A549 (cell line): Measurements from ENCODE around the gene OBSL1. TPM values are rescaled to one million over a fixed set of nuclear protein-coding genes. Genes with fewer than 3 reads are reported as not detected.

Experiments
- ATAC-seq, 2 experiments: fragments of 200-7000 bp in 1 of 2; fragments of >200 bp in 1 of 2; cut with Nextera tagmentation in 1 of 2; cut with Tn5 transposase in 1 of 2; 3 replicates each; pipeline versions ENCODE4 v1.8.0 to v1.9.1; 2018 to 2020; ENCODE audit warnings: mild to moderate bottlenecking in 1 of 2, moderate library complexity in 1 of 2
- CTCF ChIA-PET: fragments of 300-600 bp; sonication (Branson Sonifier 250); formaldehyde crosslinking; extraction: SDS; loops from one replicate; lab custom pipeline; 2021; ENCODE audit warnings: antibody characterized with exemption, inconsistent platforms; lab: Yijun Ruan, JAX
- POLR2A ChIA-PET: fragments of 350-600 bp; formaldehyde crosslinking; extraction: SDS; loops from one replicate; lab custom pipeline; 2021; ENCODE audit warnings: antibody characterized with exemption, inconsistent platforms; lab: Yijun Ruan, JAX
- DNase-seq, 2 experiments: peaks; one replicate each; pipeline versions ENCODE4 v3.0.0 to v3.0.0-alpha.2; 2011 to 2016; ENCODE audit warnings: low read depth in 1 of 2, low spot score in 1 of 2
- FAIRE-seq: peaks from 2 replicates; lab custom pipeline; 2011; peaks lifted over from hg19 to GRCh38; lab: Jason Lieb, UNC
- H3K27ac ChIP-seq, 2 experiments: fragments of >200 bp; sonication (Bioruptor Twin); formaldehyde crosslinking; 3 replicates each; pipeline ENCODE4 v1.5.1; 2016 to 2017
- H3K4me1 ChIP-seq: fragments of >200 bp; sonication (Bioruptor Twin); formaldehyde crosslinking; 3 replicates; pipeline ENCODE4 v1.6.1; 2016
- H3K4me2 ChIP-seq: fragments of >200 bp; sonication (Bioruptor Twin); formaldehyde crosslinking; 3 replicates; pipeline ENCODE4 v1.6.1; 2016
- H3K4me3 ChIP-seq: fragments of >200 bp; sonication (Bioruptor Twin); formaldehyde crosslinking; 3 replicates; pipeline ENCODE4 v1.5.1; 2016
- H3K9me3 ChIP-seq: fragments of >200 bp; sonication (Bioruptor Twin); formaldehyde crosslinking; 3 replicates; pipeline ENCODE4 v1.6.1; 2016
- ATOH8 ChIP-seq: fragments of 250-450 bp; sonication (Bioruptor Pico); IDR thresholded peaks from 2 replicates; pipeline ENCODE4 v1.5.0; 2020; ENCODE audit warnings: low read depth, mild to moderate bottlenecking, moderate library complexity
- BCL3 ChIP-seq: fragments of >200 bp; sonication (Bioruptor Twin); formaldehyde crosslinking; IDR thresholded peaks from 3 replicates; pipeline ENCODE4 v1.6.1; 2016
- BHLHE40 ChIP-seq: IDR thresholded peaks from 2 replicates; pipeline ENCODE4 v1.6.1; 2012; ENCODE audit warnings: low read depth, low read length, inconsistent platforms
- CBX2 ChIP-seq: fragments of 200-600 bp; sonication (generic); IDR thresholded peaks from 2 replicates; pipeline ENCODE4 v1.6.1; 2016; ENCODE audit warnings: low read depth, mild to moderate bottlenecking, borderline replicate concordance
- EHF ChIP-seq: fragments of 250-450 bp; sonication (Bioruptor Pico); IDR thresholded peaks from 2 replicates; pipeline ENCODE4 v1.5.0; 2020; ENCODE audit warnings: mild to moderate bottlenecking
- ESRRA ChIP-seq: fragments of 150-350 bp; IDR thresholded peaks from 2 replicates; pipeline ENCODE4 v1.6.1; 2014; ENCODE audit warnings: mild to moderate bottlenecking, low read length, borderline replicate concordance
- GATA3 ChIP-seq: IDR thresholded peaks from 2 replicates; pipeline ENCODE4 v1.6.1; 2012; ENCODE audit warnings: borderline replicate concordance
- HDAC2 ChIP-seq: fragments of 200-600 bp; sonication (generic); IDR thresholded peaks from 2 replicates; pipeline ENCODE4 v1.6.1; 2016
- HOXB13 ChIP-seq: fragments of 250-450 bp; sonication (Bioruptor Pico); IDR thresholded peaks from 2 replicates; pipeline ENCODE4 v1.5.0; 2020; ENCODE audit warnings: low read depth, mild to moderate bottlenecking, moderate library complexity
- HOXB5 ChIP-seq: fragments of 250-450 bp; sonication (Bioruptor Pico); IDR thresholded peaks from 2 replicates; pipeline ENCODE4 v1.5.0; 2020; ENCODE audit warnings: mild to moderate bottlenecking, moderate library complexity
- MAFK ChIP-seq: fragments of 450-650 bp; IDR thresholded peaks from 2 replicates; pipeline ENCODE4 v1.6.1; 2014; ENCODE audit not compliant: partially characterized antibody
- MAX ChIP-seq: IDR thresholded peaks from 2 replicates; pipeline ENCODE4 v1.6.1; 2012
- MYC ChIP-seq: IDR thresholded peaks from 2 replicates; pipeline ENCODE4 v1.6.1; 2012; ENCODE audit warnings: mild to moderate bottlenecking, inconsistent platforms, low read length, improper control_type of control experiment, borderline replicate concordance
- NFE2L2 ChIP-seq: fragments of 150-350 bp; conservative IDR thresholded peaks from 2 replicates; pipeline ENCODE4 v1.6.1; 2014; ENCODE audit warnings: low read length
- NR3C1 ChIP-seq: fragments of >200 bp; sonication (Bioruptor Twin); formaldehyde crosslinking; IDR thresholded peaks from 3 replicates; pipeline ENCODE4 v1.6.1; 2017
- PHF8 ChIP-seq: fragments of 200-600 bp; sonication (generic); IDR thresholded peaks from 2 replicates; pipeline ENCODE4 v1.6.1; 2016; ENCODE audit warnings: low read depth, mild to moderate bottlenecking, antibody characterized with exemption, moderate library complexity, borderline replicate concordance
- POLR2AphosphoS2 ChIP-seq: conservative IDR thresholded peaks from 2 replicates; pipeline ENCODE4 v1.6.1; 2012; ENCODE audit warnings: low read length, improper control_type of control experiment, inconsistent platforms
- RNF2 ChIP-seq: fragments of 200-600 bp; sonication (generic); IDR thresholded peaks from 2 replicates; pipeline ENCODE4 v1.6.1; 2016; ENCODE audit warnings: low read depth, mild to moderate bottlenecking, antibody characterized with exemption, moderate library complexity, borderline replicate concordance
- SMC3 ChIP-seq: fragments of >200 bp; sonication (Bioruptor Twin); formaldehyde crosslinking; IDR thresholded peaks from 3 replicates; pipeline ENCODE4 v1.6.1; 2018; ENCODE audit warnings: inconsistent platforms
- TP53 ChIP-seq: fragments of 250-450 bp; sonication (Bioruptor Pico); IDR thresholded peaks from 2 replicates; pipeline ENCODE4 v1.5.0; 2021; ENCODE audit warnings: mild to moderate bottlenecking, moderate library complexity
- ZSCAN20 ChIP-seq: fragments of 250-450 bp; sonication (Bioruptor Pico); IDR thresholded peaks from 2 replicates; pipeline ENCODE4 v1.8.0; 2022; ENCODE audit warnings: mild to moderate bottlenecking, moderate library complexity
- WGBS: methylation state at CpG from one replicate; pipeline ENCODE4 v1.1.6; 2017; ENCODE audit errors: missing lambda C conversion rate; 5-methylcytosine and 5-hydroxymethylcytosine counted together
- polyA plus RNA-seq, 4 experiments: library from polyadenylated mRNA; depleted of rRNA in 3 of 4; stranded (reverse); fragments of >200 nt; fragmentation: RNase III in 1 of 4; extraction: RNeasy Plus Mini Kit Qiagen cat#74134 plus additional on column Dnase treatment in 1 of 4; gene quantifications; 2 replicates in 3 of 4; 3 replicates in 1 of 4; pipeline ENCODE4 v1.2.3, GENCODE V29; 2011 to 2017
- TF ChIP-seq, protein P1 (sequence below): IDR thresholded peaks from 2 replicates; pipeline ENCODE4 v1.6.1; 2012

The OBSL1 gene
- polyA plus RNA-seq, 2 of the 4 experiments (the other 2 are of a cell fraction) = 14.4 to 31.8 TPM

DNA sequence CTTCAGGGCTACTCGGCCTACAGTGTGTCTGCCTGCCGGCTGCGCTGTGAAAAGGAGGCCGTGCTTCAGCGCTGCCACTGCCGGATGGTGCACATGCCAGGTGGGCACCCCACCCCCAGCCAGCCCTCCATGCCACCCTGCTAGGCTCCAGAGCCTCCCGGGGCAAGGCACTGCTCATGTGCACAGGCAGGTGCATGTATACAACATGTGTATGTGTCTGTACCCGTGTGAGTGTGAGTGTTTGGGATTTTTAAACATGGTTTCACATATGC, 39.0 kb downstream of the OBSL1 start:
- Histone ChIP-seq H3K4me1 (peaks cover 4% of the 10 kb centered on the region; the same call in 1 of the 3 replicates), H3K4me2 (no peak overlapping the region), H3K9me3 (no peaks in the 10 kb centered on the region), H3K4me3 (no peak overlapping the region), H3K27ac (no peak overlapping the region)
- WGBS = 0% methylated on average over 1 of the region's 8 CpGs
- ChIA-PET CTCF (interaction anchor here (6.4 to 79.1 kb wide), 4 partner anchors 9 to 130 kb away, joined by 109 to 3291 read pairs (median 263); partner anchors contain the start of genes ASIC4, CHPF, GMPPA and SPEG), POLR2A (no interaction called here)
- DNase-seq (no peak), ATAC-seq (no peak), FAIRE-seq (no peak)
- TF ChIP-seq BHLHE40 (no peak), GATA3 (no peak), SMC3 (no peak), HDAC2 (no peak), TP53 (CRISPR knock-in tag) (no peak), RNF2 (no peak)

- Histone ChIP-seq H3K4me1 (peaks cover 4% of the 10 kb centered on the region; the same call in 1 of the 3 replicates), H3K9me3 (no peaks in the 10 kb centered on the region), H3K27ac (no peak overlapping the region), H3K4me2 (no peak overlapping the region), H3K4me3 (no peak overlapping the region)
- TF ChIP-seq MAX (no peak), HOXB13 (CRISPR knock-in tag) (no peak), ATOH8 (CRISPR knock-in tag) (no peak), HDAC2 (no peak), NR3C1 (no peak), NFE2L2 (no peak), CBX2 (no peak), POLR2AphosphoS2 (no peak), BCL3 (no peak), HOXB5 (CRISPR knock-in tag) (no peak), ZSCAN20 (CRISPR knock-in tag) (no peak), MYC (no peak), ESRRA (no peak), EHF (CRISPR knock-in tag) (no peak), BHLHE40 (no peak), PHF8 (no peak), TP53 (CRISPR knock-in tag) (no peak), MAFK (no peak)
- TF ChIP-seq, protein P1, sequence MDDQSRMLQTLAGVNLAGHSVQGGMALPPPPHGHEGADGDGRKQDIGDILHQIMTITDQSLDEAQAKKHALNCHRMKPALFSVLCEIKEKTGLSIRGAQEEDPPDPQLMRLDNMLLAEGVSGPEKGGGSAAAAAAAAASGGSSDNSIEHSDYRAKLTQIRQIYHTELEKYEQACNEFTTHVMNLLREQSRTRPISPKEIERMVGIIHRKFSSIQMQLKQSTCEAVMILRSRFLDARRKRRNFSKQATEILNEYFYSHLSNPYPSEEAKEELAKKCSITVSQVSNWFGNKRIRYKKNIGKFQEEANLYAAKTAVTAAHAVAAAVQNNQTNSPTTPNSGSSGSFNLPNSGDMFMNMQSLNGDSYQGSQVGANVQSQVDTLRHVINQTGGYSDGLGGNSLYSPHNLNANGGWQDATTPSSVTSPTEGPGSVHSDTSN = no peak
- ATAC-seq = no peak
- FAIRE-seq = no peak
- WGBS = 52% methylated on average over 15 of the region's 20 CpGs
- DNase-seq = no peak
- ChIA-PET POLR2A (no interaction called here), CTCF (interaction anchor here (1.1 to 79.1 kb wide), 10 partner anchors 9 to 361 kb away, joined by 3 to 3291 read pairs (median 37); partner anchors contain the start of genes ASIC4, CHPF, DES and GMPPA)
These were observed 39.5 kb downstream of the OBSL1 start for GRCh38 chr2:219531639-219532377.
